GM06990 (cell line): Measurements from ENCODE around the gene URI1.

Experiments used
- DNase-seq: peaks from one replicate; pipeline ENCODE4 v3.0.0-alpha.2; 2011; ENCODE audit not compliant: insufficient read length; ENCODE audit errors: extremely low read depth
- H3K27me3 ChIP-seq: replicated peaks from 2 replicates; pipeline ENCODE4 v1.6.0; 2011; ENCODE audit warnings: low read length; ENCODE audit not compliant: control insufficient read depth, insufficient read depth
- H3K36me3 ChIP-seq: 2 replicates; pipeline ENCODE4 v1.5.1; 2011; ENCODE audit warnings: low read length; ENCODE audit not compliant: control insufficient read depth, insufficient read depth
- H3K4me3 ChIP-seq: replicated peaks from 2 replicates; pipeline ENCODE4 v1.5.1; 2011; ENCODE audit warnings: low read depth, mild to moderate bottlenecking, control low read depth, low read length
- CTCF ChIP-seq: IDR thresholded peaks from 2 replicates; pipeline ENCODE4 v1.5.1; 2011; ENCODE audit warnings: low read length, control low read depth, mild to moderate bottlenecking, inconsistent platforms; ENCODE audit not compliant: insufficient read depth, poor library complexity, severe bottlenecking

The URI1 gene

GRCh38 chr19:30009013-30009412 is 67.0 kb downstream of the URI1 start:
- TF ChIP-seq CTCF: no peak
- H3K27me3 ChIP-seq: no peaks in the 10 kb centered on the region
- H3K36me3 ChIP-seq: peaks cover 3% of the 10 kb centered on the region
- no peak overlapping the region for H3K4me3 ChIP-seq
- no peak for DNase-seq

GRCh38 chr19:30011051-30011578 is 69.1 kb downstream of the URI1 start:
- no peak for TF ChIP-seq CTCF
- H3K36me3 ChIP-seq: peaks cover 3% of the 10 kb centered on the region
- no peak overlapping the region for H3K4me3 ChIP-seq

GRCh38 chr19:30014770-30015169 is 72.7 kb downstream of the URI1 start:
- no peak for DNase-seq
- TF ChIP-seq CTCF: no peak
- Histone ChIP-seq H3K36me3 (peaks cover 4% of the 10 kb centered on the region), H3K4me3 (no peak overlapping the region), H3K27me3 (no peaks in the 10 kb centered on the region)

More at GRCh38 chr19:30011051-30011578, 69.1 kb downstream of the URI1 start:
- no peaks in the 10 kb centered on the region for H3K27me3 ChIP-seq
- DNase-seq: no peak

- no peak overlapping the region for H3K4me3 ChIP-seq
- DNase-seq: peak; percentile 46
- H3K27me3 ChIP-seq: no peaks in the 10 kb centered on the region
- H3K36me3 ChIP-seq: peaks cover 2% of the 10 kb centered on the region; the same call in 1 of the 2 replicates
- TF ChIP-seq CTCF: no peak
Observed at GRCh38 chr19:30017172-30017571, 75.1 kb downstream of the URI1 start.

- Histone ChIP-seq H3K36me3 (peaks cover 2% of the 10 kb centered on the region; the same call in 1 of the 2 replicates), H3K4me3 (no peak overlapping the region), H3K27me3 (no peaks in the 10 kb centered on the region)
- no peak for DNase-seq
- no peak for TF ChIP-seq CTCF
Observed at GRCh38 chr19:30020189-30020588, 78.2 kb downstream of the URI1 start.

- no peak for TF ChIP-seq CTCF
- Histone ChIP-seq H3K27me3 (no peaks in the 10 kb centered on the region), H3K4me3 (no peak overlapping the region), H3K36me3 (peaks cover 2% of the 10 kb centered on the region; the same call in 1 of the 2 replicates)
- no peak for DNase-seq
Observed at GRCh38 chr19:30022659-30023058, 80.6 kb downstream of the URI1 start.
